HEK293 (cell line): Measurements from ENCODE around the gene TMEM273.

Source experiments
- CTCF ChIA-PET: fragments of 350-600 bp; formaldehyde crosslinking; extraction: SDS; loops from one replicate; lab custom pipeline; 2021; ENCODE audit warnings: antibody characterized with exemption; lab: Yijun Ruan, JAX
- POLR2A ChIA-PET: fragments of 300-600 bp; formaldehyde crosslinking; extraction: SDS; loops from one replicate; lab custom pipeline; 2020; ENCODE audit warnings: antibody characterized with exemption, inconsistent platforms; lab: Yijun Ruan, JAX
- H3K27ac ChIP-seq: fragments of 200-500 bp; sonication (Bioruptor generic); 2 replicates; pipeline ENCODE4 v1.5.1; 2014; ENCODE audit warnings: low read depth, low read length, control low read depth, inconsistent platforms; ENCODE audit errors: extremely low read depth
- H3K36me3 ChIP-seq, 2 experiments: fragments of 200-500 bp in 1 of 2; sonication (Bioruptor generic) in 1 of 2; 1 replicate in 1 of 2; 2 replicates in 1 of 2; pipeline ENCODE4 v1.5.1; 2014 to 2017; ENCODE audit warnings: inconsistent platforms in 2 of 2, low read length in 2 of 2; ENCODE audit not compliant: control insufficient read depth in 2 of 2, insufficient read depth in 1 of 2
- H3K4me1 ChIP-seq: fragments of 200-500 bp; sonication (Bioruptor generic); 2 replicates; pipeline ENCODE4 v1.5.1; 2014; ENCODE audit warnings: mild to moderate bottlenecking, low read length, inconsistent platforms; ENCODE audit not compliant: control insufficient read depth, insufficient read depth
- H3K4me3 ChIP-seq: 2 replicates; pipeline ENCODE4 v1.5.1; 2011; ENCODE audit warnings: low read depth, mild to moderate bottlenecking, control low read depth, low read length, moderate library complexity
- H3K9me3 ChIP-seq: fragments of 200-500 bp; sonication (Bioruptor generic); 2 replicates; pipeline ENCODE4 v1.5.1; 2014; ENCODE audit warnings: low read depth, low read length, inconsistent platforms; ENCODE audit not compliant: control insufficient read depth, insufficient read depth
- GLIS2 ChIP-seq: fragments of 450-650 bp; formaldehyde crosslinking; IDR thresholded peaks from 2 replicates; pipeline ENCODE4 v1.5.1; 2016; ENCODE audit warnings: missing biosample characterization, missing genetic modification characterization
- HOXC10 ChIP-seq: sonication (generic); formaldehyde crosslinking; IDR thresholded peaks from 2 replicates; pipeline ENCODE4 v1.8.1; 2023; ENCODE audit warnings: mild to moderate bottlenecking, missing genetic modification reagents
- PRDM6 ChIP-seq: fragments of 450-650 bp; formaldehyde crosslinking; IDR thresholded peaks from 2 replicates; pipeline ENCODE4 v1.5.1; 2017; ENCODE audit warnings: missing biosample characterization, missing genetic modification characterization
- ZBTB1 ChIP-seq: fragments of 450-650 bp; formaldehyde crosslinking; IDR thresholded peaks from 2 replicates; pipeline ENCODE4 v1.5.1; 2016; ENCODE audit warnings: missing biosample characterization, missing genetic modification characterization
- ZBTB17 ChIP-seq: fragments of 450-650 bp; formaldehyde crosslinking; IDR thresholded peaks from 2 replicates; pipeline ENCODE4 v1.5.1; 2016; ENCODE audit warnings: missing biosample characterization, missing genetic modification characterization
- ZBTB8A ChIP-seq: fragments of 450-650 bp; formaldehyde crosslinking; IDR thresholded peaks from 2 replicates; pipeline ENCODE4 v1.5.1; 2016; ENCODE audit warnings: missing biosample characterization, missing genetic modification characterization
- ZNF10 ChIP-seq: fragments of 450-650 bp; formaldehyde crosslinking; IDR thresholded peaks from 2 replicates; pipeline ENCODE4 v1.5.1; 2017; ENCODE audit warnings: missing biosample characterization, missing genetic modification characterization
- ZNF114 ChIP-seq: fragments of 450-650 bp; formaldehyde crosslinking; IDR thresholded peaks from 2 replicates; pipeline ENCODE4 v1.5.0; 2017; ENCODE audit warnings: missing biosample characterization, missing genetic modification characterization
- ZNF140 ChIP-seq: fragments of 450-650 bp; formaldehyde crosslinking; IDR thresholded peaks from 2 replicates; pipeline ENCODE4 v1.5.1; 2016; ENCODE audit warnings: missing biosample characterization, missing genetic modification characterization
- ZNF26 ChIP-seq: fragments of 450-650 bp; formaldehyde crosslinking; IDR thresholded peaks from 2 replicates; pipeline ENCODE4 v1.5.1; 2016; ENCODE audit warnings: missing biosample characterization, missing genetic modification characterization
- ZNF292 ChIP-seq: fragments of 450-650 bp; formaldehyde crosslinking; IDR thresholded peaks from 2 replicates; pipeline ENCODE4 v1.5.1; 2016; ENCODE audit warnings: low read depth, missing biosample characterization, missing genetic modification characterization, borderline replicate concordance
- ZNF302 ChIP-seq: fragments of 450-650 bp; formaldehyde crosslinking; IDR thresholded peaks from 2 replicates; pipeline ENCODE4 v1.5.1; 2016; ENCODE audit warnings: missing biosample characterization, missing genetic modification characterization, low read depth
- ZNF391 ChIP-seq: fragments of 450-650 bp; formaldehyde crosslinking; IDR thresholded peaks from 2 replicates; pipeline ENCODE4 v1.5.1; 2016; ENCODE audit warnings: low read depth, missing biosample characterization, missing genetic modification characterization, borderline replicate concordance
- ZNF433 ChIP-seq: fragments of 450-650 bp; formaldehyde crosslinking; IDR thresholded peaks from 2 replicates; pipeline ENCODE4 v1.5.1; 2016; ENCODE audit warnings: missing biosample characterization, missing genetic modification characterization, low read depth
- ZNF501 ChIP-seq: fragments of 450-650 bp; formaldehyde crosslinking; IDR thresholded peaks from 2 replicates; pipeline ENCODE4 v1.5.1; 2016; ENCODE audit warnings: missing biosample characterization, missing genetic modification characterization
- ZNF529 ChIP-seq: fragments of 450-650 bp; formaldehyde crosslinking; IDR thresholded peaks from 2 replicates; pipeline ENCODE4 v1.5.1; 2017; ENCODE audit warnings: missing genetic modification characterization, missing biosample characterization; ENCODE audit not compliant: insufficient replicate concordance
- ZNF548 ChIP-seq: fragments of 450-650 bp; formaldehyde crosslinking; IDR thresholded peaks from 2 replicates; pipeline ENCODE4 v1.5.1; 2016; ENCODE audit warnings: missing biosample characterization, missing genetic modification characterization
- ZNF664 ChIP-seq: fragments of 450-650 bp; formaldehyde crosslinking; IDR thresholded peaks from 2 replicates; pipeline ENCODE4 v1.5.1; 2016; ENCODE audit warnings: missing biosample characterization, missing genetic modification characterization
- ZNF707 ChIP-seq: fragments of 450-650 bp; formaldehyde crosslinking; IDR thresholded peaks from 2 replicates; pipeline ENCODE4 v1.5.1; 2016; ENCODE audit warnings: missing biosample characterization, missing genetic modification characterization
- ZSCAN23 ChIP-seq: fragments of 450-650 bp; formaldehyde crosslinking; IDR thresholded peaks from 2 replicates; pipeline ENCODE4 v1.5.1; 2016; ENCODE audit warnings: missing biosample characterization, missing genetic modification characterization
- TF ChIP-seq, protein P1 (sequence below): fragments of 450-650 bp; formaldehyde crosslinking; conservative IDR thresholded peaks from 2 replicates; pipeline ENCODE4 v1.5.1; 2016; ENCODE audit warnings: low read depth, missing biosample characterization, missing genetic modification characterization
- TF ChIP-seq, protein P2 (sequence below): fragments of 450-650 bp; formaldehyde crosslinking; IDR thresholded peaks from 2 replicates; pipeline ENCODE4 v1.5.1; 2016; ENCODE audit warnings: missing biosample characterization, missing genetic modification characterization

Gene TMEM273

GRCh38 chr10:49118430-49119074, 69.6 kb downstream of the TMEM273 start (continued):
- TF ChIP-seq, protein P1, sequence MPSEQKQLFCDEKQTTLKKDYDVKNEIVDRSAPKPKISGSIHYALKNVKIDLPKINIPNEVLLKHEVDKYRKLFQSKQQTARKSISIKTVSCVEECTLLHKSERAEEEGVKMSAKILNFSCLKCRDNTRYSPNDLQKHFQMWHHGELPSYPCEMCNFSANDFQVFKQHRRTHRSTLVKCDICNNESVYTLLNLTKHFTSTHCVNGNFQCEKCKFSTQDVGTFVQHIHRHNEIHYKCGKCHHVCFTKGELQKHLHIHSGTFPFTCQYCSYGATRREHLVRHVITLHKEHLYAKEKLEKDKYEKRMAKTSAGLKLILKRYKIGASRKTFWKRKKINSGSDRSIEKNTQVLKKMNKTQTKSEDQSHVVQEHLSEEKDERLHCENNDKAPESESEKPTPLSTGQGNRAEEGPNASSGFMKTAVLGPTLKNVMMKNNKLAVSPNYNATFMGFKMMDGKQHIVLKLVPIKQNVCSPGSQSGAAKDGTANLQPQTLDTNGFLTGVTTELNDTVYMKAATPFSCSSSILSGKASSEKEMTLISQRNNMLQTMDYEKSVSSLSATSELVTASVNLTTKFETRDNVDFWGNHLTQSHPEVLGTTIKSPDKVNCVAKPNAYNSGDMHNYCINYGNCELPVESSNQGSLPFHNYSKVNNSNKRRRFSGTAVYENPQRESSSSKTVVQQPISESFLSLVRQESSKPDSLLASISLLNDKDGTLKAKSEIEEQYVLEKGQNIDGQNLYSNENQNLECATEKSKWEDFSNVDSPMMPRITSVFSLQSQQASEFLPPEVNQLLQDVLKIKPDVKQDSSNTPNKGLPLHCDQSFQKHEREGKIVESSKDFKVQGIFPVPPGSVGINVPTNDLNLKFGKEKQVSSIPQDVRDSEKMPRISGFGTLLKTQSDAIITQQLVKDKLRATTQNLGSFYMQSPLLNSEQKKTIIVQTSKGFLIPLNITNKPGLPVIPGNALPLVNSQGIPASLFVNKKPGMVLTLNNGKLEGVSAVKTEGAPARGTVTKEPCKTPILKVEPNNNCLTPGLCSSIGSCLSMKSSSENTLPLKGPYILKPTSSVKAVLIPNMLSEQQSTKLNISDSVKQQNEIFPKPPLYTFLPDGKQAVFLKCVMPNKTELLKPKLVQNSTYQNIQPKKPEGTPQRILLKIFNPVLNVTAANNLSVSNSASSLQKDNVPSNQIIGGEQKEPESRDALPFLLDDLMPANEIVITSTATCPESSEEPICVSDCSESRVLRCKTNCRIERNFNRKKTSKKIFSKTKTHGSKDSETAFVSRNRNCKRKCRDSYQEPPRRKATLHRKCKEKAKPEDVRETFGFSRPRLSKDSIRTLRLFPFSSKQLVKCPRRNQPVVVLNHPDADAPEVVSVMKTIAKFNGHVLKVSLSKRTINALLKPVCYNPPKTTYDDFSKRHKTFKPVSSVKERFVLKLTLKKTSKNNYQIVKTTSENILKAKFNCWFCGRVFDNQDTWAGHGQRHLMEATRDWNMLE (tag by site-specific recombination), result no peak
- no peak for TF ChIP-seq ZNF292
- no peak for TF ChIP-seq ZNF114 (tag by site-specific recombination)
- no peak for TF ChIP-seq ZNF433 (tag by site-specific recombination)

DNA sequence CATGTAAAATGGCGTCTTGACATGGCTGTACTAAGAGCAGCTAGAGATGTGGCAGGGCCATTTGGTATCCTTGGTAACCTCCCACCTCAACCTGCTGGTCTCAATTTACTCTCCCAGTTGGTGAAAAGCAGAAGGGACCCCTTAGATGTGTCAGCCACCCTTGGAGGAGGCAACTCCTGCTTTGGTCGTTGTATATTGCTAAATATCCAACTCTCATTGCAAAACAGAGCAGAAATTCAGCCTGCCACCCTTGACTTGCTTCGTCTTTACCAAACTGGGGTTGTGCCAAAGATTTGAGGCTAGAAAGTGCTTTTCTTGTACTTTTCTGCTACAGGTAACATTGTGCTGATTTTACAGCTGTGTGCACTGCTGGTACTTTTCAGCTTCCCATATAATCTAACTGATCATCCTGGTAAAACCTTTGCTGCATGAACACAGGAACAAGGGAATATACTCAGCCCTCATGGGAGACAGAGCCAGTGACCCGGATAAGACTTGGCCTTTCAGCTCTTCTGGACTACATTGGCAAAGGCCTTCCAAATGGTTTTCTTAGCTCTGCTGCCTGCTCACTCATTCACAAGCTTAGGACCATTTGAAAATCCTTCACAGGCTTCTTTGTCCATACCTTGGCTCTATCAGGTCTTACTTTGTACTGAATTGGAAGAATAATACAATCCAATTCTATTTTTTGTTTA, 70.7 kb downstream of the TMEM273 start:
- TF ChIP-seq GLIS2 (tag by site-specific recombination), result no peak
- ChIA-PET POLR2A (no interaction called here), CTCF (no interaction called here)
- H3K4me3 ChIP-seq, result no peak overlapping the region
- H3K36me3 ChIP-seq, result no peaks in the 10 kb centered on the region
- no peak overlapping the region for H3K27ac ChIP-seq
- no peaks in the 10 kb centered on the region; the same call in 1 of the 2 replicates for H3K4me1 ChIP-seq
- no peaks in the 10 kb centered on the region for H3K9me3 ChIP-seq

GRCh38 chr10:49116509-49117375, 71.4 kb downstream of the TMEM273 start:
- CTCF ChIA-PET, result no interaction called here
- H3K4me3 ChIP-seq, result no peak overlapping the region
- no peak overlapping the region for H3K27ac ChIP-seq
- H3K36me3 ChIP-seq, result no peaks in the 10 kb centered on the region
- no peaks in the 10 kb centered on the region for H3K9me3 ChIP-seq
- POLR2A ChIA-PET, result no interaction called here
- no peaks in the 10 kb centered on the region; the same call in 1 of the 2 replicates for H3K4me1 ChIP-seq
- TF ChIP-seq ZSCAN23 (tag by site-specific recombination) (no peak), ZBTB1 (tag by site-specific recombination) (no peak), PRDM6 (tag by site-specific recombination) (no peak), ZBTB8A (tag by site-specific recombination) (no peak), ZNF140 (tag by site-specific recombination) (no peak), ZNF548 (tag by site-specific recombination) (no peak), ZBTB17 (tag by site-specific recombination) (no peak), ZNF529 (tag by site-specific recombination) (no peak), ZNF302 (tag by site-specific recombination) (no peak), ZNF391 (tag by site-specific recombination) (no peak), ZNF10 (tag by site-specific recombination) (no peak), ZNF501 (no peak), HOXC10 (CRISPR knock-in tag) (no peak), ZNF707 (tag by site-specific recombination) (no peak), ZNF664 (tag by site-specific recombination) (no peak), ZNF26 (tag by site-specific recombination) (no peak)
- TF ChIP-seq, protein P2, sequence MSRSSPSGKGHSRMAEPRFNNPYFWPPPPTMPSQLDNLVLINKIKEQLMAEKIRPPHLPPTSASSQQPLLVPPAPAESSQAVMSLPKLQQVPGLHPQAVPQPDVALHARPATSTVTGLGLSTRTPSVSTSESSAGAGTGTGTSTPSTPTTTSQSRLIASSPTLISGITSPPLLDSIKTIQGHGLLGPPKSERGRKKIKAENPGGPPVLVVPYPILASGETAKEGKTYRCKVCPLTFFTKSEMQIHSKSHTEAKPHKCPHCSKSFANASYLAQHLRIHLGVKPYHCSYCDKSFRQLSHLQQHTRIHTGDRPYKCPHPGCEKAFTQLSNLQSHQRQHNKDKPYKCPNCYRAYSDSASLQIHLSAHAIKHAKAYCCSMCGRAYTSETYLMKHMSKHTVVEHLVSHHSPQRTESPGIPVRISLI (tag by site-specific recombination), result no peak
